Raji (cell line): ENCODE measurements around the gene C11orf52.

Experiments used
- POLR2A ChIP-seq: IDR thresholded peaks from 2 replicates; pipeline ENCODE4 v1.6.1; 2011; ENCODE audit warnings: low read depth, low read length, control low read depth; ENCODE audit not compliant: insufficient read depth

C11orf52 gene

GRCh38 chr11:111918390-111919256 is at the start of gene C11orf52:
Gene C11orf52 (plus strand): TSS chr11:111918913. CDS start chr11:111918973, 60 bp downstream.
- no peak for TF ChIP-seq POLR2A

- no peak for TF ChIP-seq POLR2A
These were observed 48.6 kb upstream of the C11orf52 start for GRCh38 chr11:111870113-111870512.

GRCh38 chr11:111870522-111870885 is 48.2 kb upstream of the C11orf52 start:
- TF ChIP-seq POLR2A = no peak

GRCh38 chr11:111870886-111871692 is 47.6 kb upstream of the C11orf52 start, which contains the start of gene ALG9:
Gene ALG9 (minus strand): TSS chr11:111871581. CDS start chr11:111871482, 99 bp downstream.
- TF ChIP-seq POLR2A = peak; percentile 70

GRCh38 chr11:111871693-111872161 is 47.0 kb upstream of the C11orf52 start:
- TF ChIP-seq POLR2A = no peak

- TF ChIP-seq POLR2A = no peak
These were observed 40.3 kb upstream of the C11orf52 start for GRCh38 chr11:111878385-111878848.

GRCh38 chr11:111878849-111879636 is 39.7 kb upstream of the C11orf52 start, which contains the start of the genes CFAP68 and FDXACB1:
Gene CFAP68 (plus strand): TSS chr11:111879541. CDS start chr11:111879561, 20 bp downstream.
Gene FDXACB1 (minus strand): TSS chr11:111879165. CDS start chr11:111879132, 33 bp downstream.
- TF ChIP-seq POLR2A = peak; percentile 85

- no peak for TF ChIP-seq POLR2A
These were observed 39.1 kb upstream of the C11orf52 start for GRCh38 chr11:111879637-111879960.

- TF ChIP-seq POLR2A = no peak
These were observed 36.5 kb upstream of the C11orf52 start for GRCh38 chr11:111882202-111882601.

- TF ChIP-seq POLR2A = no peak
These were observed 32.7 kb upstream of the C11orf52 start for GRCh38 chr11:111886032-111886431.

GRCh38 chr11:111886844-111887243 is 31.9 kb upstream of the C11orf52 start:
- TF ChIP-seq POLR2A = no peak

- no peak for TF ChIP-seq POLR2A
These were observed 13.3 kb upstream of the C11orf52 start for GRCh38 chr11:111905411-111905810.

- TF ChIP-seq POLR2A = no peak
These were observed 12.0 kb upstream of the C11orf52 start for GRCh38 chr11:111906680-111907079.

GRCh38 chr11:111908639-111909305 is 9.9 kb upstream of the C11orf52 start:
- no peak for TF ChIP-seq POLR2A
